Small intestine (tissue), 7 donors: Measurements from ENCODE around the gene PEAK1. TPM values are rescaled to one million over a fixed set of nuclear protein-coding genes. Genes with fewer than 3 reads are reported as not detected.
A peak's percentile ranks its signal among the peaks of the same experiment; 100 is the strongest.

ENCODE experiments used
- DNase-seq, 2 donors: peaks; one replicate each; pipeline versions ENCODE4 v3.0.0 to v3.0.0-alpha.2; 2013
- FAIRE-seq: peaks from 2 replicates; lab custom pipeline; 2012; peaks lifted over from hg19 to GRCh38; lab: Jason Lieb, UNC
- H3K27ac ChIP-seq, 3 donors: one replicate each; pipeline ENCODE4 v1.5.1; 2013; ENCODE audit warnings: low read length in 2 of 3, mild to moderate bottlenecking in 2 of 3, control low read depth in 1 of 3, inconsistent platforms in 1 of 3, low read depth in 1 of 3, moderate library complexity in 1 of 3
- H3K27me3 ChIP-seq, 3 donors: one replicate each; pipeline ENCODE4 v1.6.1; 2013; ENCODE audit warnings: low read length in 3 of 3, inconsistent platforms in 1 of 3; ENCODE audit not compliant: control insufficient read depth in 3 of 3, insufficient read depth in 3 of 3
- H3K36me3 ChIP-seq, 3 donors: one replicate each; pipeline ENCODE4 v1.6.1; 2013; ENCODE audit warnings: low read length in 3 of 3, inconsistent platforms in 1 of 3, low read depth in 1 of 3, mild to moderate bottlenecking in 1 of 3, moderate library complexity in 1 of 3; ENCODE audit not compliant: control insufficient read depth in 3 of 3, insufficient read depth in 2 of 3
- H3K4me1 ChIP-seq, 3 donors: one replicate each; pipeline ENCODE4 v1.6.1; 2013; ENCODE audit warnings: low read length in 2 of 3, inconsistent platforms in 1 of 3, low read depth in 1 of 3, mild to moderate bottlenecking in 1 of 3, moderate library complexity in 1 of 3; ENCODE audit not compliant: control insufficient read depth in 3 of 3, insufficient read depth in 2 of 3
- H3K4me3 ChIP-seq, 3 donors: one replicate each; pipeline ENCODE4 v1.5.1; 2013; ENCODE audit warnings: low read length in 3 of 3, control low read depth in 1 of 3, inconsistent platforms in 1 of 3, low read depth in 1 of 3, mild to moderate bottlenecking in 1 of 3, moderate library complexity in 1 of 3
- H3K9me3 ChIP-seq, 2 donors: one replicate each; pipeline ENCODE4 v1.6.1; 2013; ENCODE audit warnings: low read depth in 1 of 2, low read length in 1 of 2; ENCODE audit not compliant: control insufficient read depth in 2 of 2, insufficient read depth in 1 of 2
- WGBS, 3 donors: extraction: QIAGEN DNeasy Blood & Tissue Kit; methylation state at CpG; one replicate each; pipeline ENCODE4 v1.1.7; 2013; 5-methylcytosine and 5-hydroxymethylcytosine counted together
- polyA plus RNA-seq, 4 donors: library from polyadenylated mRNA; stranded (reverse) in 3 of 4; unstranded in 1 of 4; fragments of 200-250 nt in 3 of 4; fragments of 120-200 nt in 1 of 4; gene quantifications; one replicate each; pipeline versions ENCODE4 v1.2.1 to v1.2.3, GENCODE V29; 2013
- donor health status: healthy with polysubstance abuse.
- donor health status: control.
- donor health status: control.
- donor health status: Bipolar disorder and iron deficiency.
- donor health status: healthy.

Gene PEAK1
- polyA plus RNA-seq, 4 donors, result 1.4 to 24.8 (median 5.3) TPM

DNA sequence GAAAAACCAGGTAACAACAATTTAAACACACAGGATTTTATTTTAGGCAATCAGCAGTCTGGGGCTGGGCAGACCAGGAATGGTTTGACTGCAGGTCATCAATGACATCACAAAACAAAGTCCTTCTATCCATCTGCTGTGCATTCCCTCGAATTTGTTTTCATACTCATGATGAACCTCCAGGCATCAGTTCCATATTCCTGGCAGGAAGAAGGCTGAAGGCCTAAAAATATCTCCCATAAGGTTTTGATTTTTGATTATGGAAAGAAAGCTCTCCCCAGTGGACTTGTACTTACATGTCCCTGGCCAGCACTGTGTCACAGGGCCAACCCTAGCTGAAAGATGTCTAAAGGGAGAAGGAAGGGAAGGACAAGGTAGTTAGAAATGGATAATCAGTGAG is 107.4 kb downstream of the PEAK1 start:
- Histone ChIP-seq H3K27ac (no peak overlapping the region), H3K4me3 (no peak overlapping the region), H3K27me3 (no peaks in the 10 kb centered on the region), H3K9me3 (no peaks in the 10 kb centered on the region), H3K4me1 (peaks cover 0 to 4% (median 0%) of the 10 kb centered on the region in 3 donors), H3K36me3 (no peaks in the 10 kb centered on the region)
- FAIRE-seq (no peak), DNase-seq (peak; percentile 7 to 11)
- WGBS, 3 donors, result 24 to 50% (median 26%) methylated on average over 1 of the region's 1 CpG

DNA sequence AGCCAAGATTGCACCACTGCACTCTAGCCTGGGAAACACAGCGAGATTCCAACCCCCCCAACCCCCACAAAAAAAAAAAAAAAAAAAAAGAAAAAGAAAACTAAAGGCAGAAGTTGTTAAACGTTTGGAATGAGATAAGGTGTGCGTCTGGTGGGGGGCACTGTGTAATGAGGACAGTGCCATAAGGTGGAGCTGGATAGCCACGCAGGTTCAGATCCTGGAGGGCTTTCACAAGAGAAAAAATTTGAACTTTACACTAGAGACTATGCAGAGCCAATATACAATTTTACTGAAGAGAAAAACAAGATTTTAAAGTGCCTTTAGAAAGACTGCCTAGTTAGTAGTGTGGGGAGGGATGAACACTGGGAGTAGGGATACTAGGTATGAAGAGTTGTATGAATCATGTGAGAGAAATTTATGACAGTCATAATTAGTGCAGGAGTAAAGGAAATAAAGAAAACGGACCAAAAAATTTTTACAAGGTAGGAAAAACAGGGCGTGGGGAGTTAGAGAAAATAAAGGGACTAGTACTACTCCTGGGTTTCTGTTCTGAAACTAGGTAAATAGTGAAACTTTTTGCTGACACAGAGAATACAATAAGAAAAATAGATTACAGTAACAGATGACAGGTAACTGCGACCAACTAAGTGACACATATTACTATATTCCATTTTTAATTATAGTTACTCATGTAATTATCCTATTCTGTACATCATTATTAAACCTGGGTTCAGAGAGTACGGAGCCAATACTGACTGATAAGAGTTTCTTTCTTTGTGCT is 108.1 kb downstream of the PEAK1 start:
- WGBS, 3 donors, result 76 to 83% (median 82%) methylated on average over 8 of the region's 8 CpGs
- peaks cover 0 to 4% (median 0%) of the 10 kb centered on the region in 3 donors for H3K4me1 ChIP-seq
- no peak overlapping the region for H3K4me3 ChIP-seq
- FAIRE-seq (no peak), DNase-seq (peak in 1 of 2 donors; percentile 41)
- no peaks in the 10 kb centered on the region for H3K27me3 ChIP-seq
- H3K36me3 ChIP-seq, result no peaks in the 10 kb centered on the region
- no peaks in the 10 kb centered on the region for H3K9me3 ChIP-seq
- H3K27ac ChIP-seq, result no peak overlapping the region

DNA sequence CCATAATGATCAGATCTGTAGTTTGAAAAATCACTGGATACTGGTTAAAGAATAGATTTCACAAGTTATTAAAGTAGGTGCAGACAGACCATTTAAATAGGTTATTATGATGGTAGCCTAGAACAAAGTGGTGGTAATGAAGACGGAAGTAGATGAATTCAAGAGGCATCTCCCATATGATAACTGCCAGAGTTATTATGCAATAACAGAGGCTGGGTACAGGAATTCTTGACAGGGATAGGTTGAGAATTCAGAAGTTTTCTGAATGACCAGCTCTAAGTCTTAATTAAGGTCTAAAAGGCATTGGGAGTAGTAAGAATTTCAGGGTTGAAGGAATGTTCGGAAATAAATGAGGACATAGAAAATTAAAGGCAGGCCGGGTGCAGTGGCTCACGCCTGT is 108.9 kb downstream of the PEAK1 start:
- H3K27me3 ChIP-seq, result no peaks in the 10 kb centered on the region
- peaks cover 0 to 4% (median 0%) of the 10 kb centered on the region in 3 donors for H3K4me1 ChIP-seq
- FAIRE-seq (no peak), DNase-seq (no peak)
- H3K9me3 ChIP-seq, result no peaks in the 10 kb centered on the region
- no peaks in the 10 kb centered on the region for H3K36me3 ChIP-seq
- H3K4me3 ChIP-seq, result no peak overlapping the region
- no peak overlapping the region for H3K27ac ChIP-seq
- WGBS, 3 donors, result 95 to 98% (median 97%) methylated on average over 4 of the region's 4 CpGs

- no peaks in the 10 kb centered on the region for H3K9me3 ChIP-seq
- no peaks in the 10 kb centered on the region for H3K27me3 ChIP-seq
- no peak overlapping the region for H3K27ac ChIP-seq
- H3K4me3 ChIP-seq, result no peak overlapping the region
- no peaks in the 10 kb centered on the region for H3K36me3 ChIP-seq
- no peak for FAIRE-seq
- DNase-seq, result no peak
- H3K4me1 ChIP-seq, result peaks cover 0 to 4% (median 0%) of the 10 kb centered on the region in 3 donors
Observed at GRCh38 chr15:77309392-77309791, 110.5 kb downstream of the PEAK1 start.

- FAIRE-seq, result no peak
Observed at GRCh38 chr15:77305953-77306352, 114.0 kb downstream of the PEAK1 start.

DNA sequence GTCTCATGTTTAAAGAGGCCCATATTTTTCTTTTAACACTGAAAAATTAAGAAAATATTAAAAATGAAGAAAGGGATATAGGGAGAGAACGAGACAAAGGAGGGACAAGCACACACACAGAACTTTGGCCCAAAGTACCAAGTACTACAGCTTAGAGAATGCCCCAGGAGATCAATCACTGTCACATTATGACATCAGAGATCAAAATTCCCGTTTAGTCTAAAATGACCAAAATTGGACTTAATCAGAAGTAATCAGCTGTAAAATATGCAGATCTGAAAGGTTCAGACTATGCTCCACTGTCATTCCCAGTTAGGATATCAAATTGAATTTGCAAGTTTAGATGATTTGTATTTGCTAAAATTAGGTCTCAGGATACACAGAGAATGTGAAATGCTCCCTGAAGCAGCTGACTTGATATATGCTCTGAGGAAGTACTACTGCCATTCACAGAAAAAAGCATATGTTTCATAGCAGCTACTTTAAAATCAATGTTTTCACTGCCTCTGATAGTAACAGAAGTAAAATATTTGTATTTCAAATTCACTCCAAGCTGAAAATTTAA is 123.0 kb downstream of the PEAK1 start:
- H3K36me3 ChIP-seq, result no peaks in the 10 kb centered on the region
- no peaks in the 10 kb centered on the region for H3K9me3 ChIP-seq
- DNase-seq, result no peak
- 60 to 71% (median 65%) methylated on average over 2 of the region's 2 CpGs for WGBS, 3 donors
- H3K27me3 ChIP-seq, result no peaks in the 10 kb centered on the region
- no peak for FAIRE-seq
- no peak overlapping the region for H3K4me3 ChIP-seq
- no peaks in the 10 kb centered on the region for H3K4me1 ChIP-seq
- H3K27ac ChIP-seq, result no peak overlapping the region

More at GRCh38 chr15:77305953-77306352, 114.0 kb downstream of the PEAK1 start:
- Histone ChIP-seq H3K36me3 (no peaks in the 10 kb centered on the region), H3K4me3 (no peak overlapping the region), H3K4me1 (peaks cover 0 to 4% (median 0%) of the 10 kb centered on the region in 3 donors), H3K27ac (no peak overlapping the region), H3K27me3 (no peaks in the 10 kb centered on the region), H3K9me3 (no peaks in the 10 kb centered on the region)
- no peak for DNase-seq
- WGBS, 3 donors, result 86 to 91% (median 88%) methylated on average over 2 of the region's 2 CpGs

GRCh38 chr15:77295446-77295845 is 124.5 kb downstream of the PEAK1 start:
- no peaks in the 10 kb centered on the region for H3K4me1 ChIP-seq
- H3K4me3 ChIP-seq, result no peak overlapping the region
- H3K9me3 ChIP-seq, result no peaks in the 10 kb centered on the region
- FAIRE-seq, result no peak
- no peaks in the 10 kb centered on the region for H3K27me3 ChIP-seq
- WGBS, 3 donors, result 79 to 89% (median 80%) methylated on average over 2 of the region's 2 CpGs
- H3K36me3 ChIP-seq, result no peaks in the 10 kb centered on the region
- DNase-seq, result no peak
- no peak overlapping the region for H3K27ac ChIP-seq

DNA sequence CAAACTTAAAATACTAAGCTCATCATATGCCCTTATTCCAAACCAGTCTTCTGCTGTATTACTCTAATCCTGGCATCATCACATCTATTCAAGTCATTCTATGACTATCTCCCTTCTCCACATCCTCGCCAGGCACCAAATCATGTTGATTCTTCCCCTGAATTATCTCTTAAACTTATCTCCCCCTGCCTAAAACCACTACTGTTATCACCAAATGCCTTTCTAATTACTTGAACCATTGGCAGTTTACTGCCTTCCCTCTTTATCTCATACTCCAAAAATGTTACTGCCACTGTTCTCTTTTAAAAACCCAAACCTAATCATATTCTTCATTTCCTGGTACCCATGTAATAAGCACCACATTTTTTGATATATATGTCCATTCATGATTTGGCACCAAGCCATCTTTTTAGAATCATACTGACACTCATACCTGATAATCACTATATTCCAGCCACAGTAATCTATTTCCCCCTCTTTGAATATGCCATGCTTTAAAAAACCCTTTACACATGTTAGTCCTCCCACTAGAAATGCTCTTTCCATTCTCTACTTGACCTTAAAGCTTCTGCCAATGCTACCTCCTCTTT is 126.8 kb downstream of the PEAK1 start:
- 81 to 93% (median 86%) methylated on average over 1 of the region's 1 CpG for WGBS, 3 donors
- no peak overlapping the region for H3K27ac ChIP-seq
- no peaks in the 10 kb centered on the region for H3K27me3 ChIP-seq
- no peaks in the 10 kb centered on the region for H3K4me1 ChIP-seq
- FAIRE-seq (no peak), DNase-seq (no peak)
- H3K9me3 ChIP-seq, result no peaks in the 10 kb centered on the region
- H3K36me3 ChIP-seq, result no peaks in the 10 kb centered on the region
- H3K4me3 ChIP-seq, result no peak overlapping the region
